ENCODE data around the gene FGGY.
"Not testable (repeated sequence)": the region's sequence is repeated elsewhere in the genome, so short reads cannot be mapped to it uniquely, and the experiment has no call there.

FGGY gene

DNA sequence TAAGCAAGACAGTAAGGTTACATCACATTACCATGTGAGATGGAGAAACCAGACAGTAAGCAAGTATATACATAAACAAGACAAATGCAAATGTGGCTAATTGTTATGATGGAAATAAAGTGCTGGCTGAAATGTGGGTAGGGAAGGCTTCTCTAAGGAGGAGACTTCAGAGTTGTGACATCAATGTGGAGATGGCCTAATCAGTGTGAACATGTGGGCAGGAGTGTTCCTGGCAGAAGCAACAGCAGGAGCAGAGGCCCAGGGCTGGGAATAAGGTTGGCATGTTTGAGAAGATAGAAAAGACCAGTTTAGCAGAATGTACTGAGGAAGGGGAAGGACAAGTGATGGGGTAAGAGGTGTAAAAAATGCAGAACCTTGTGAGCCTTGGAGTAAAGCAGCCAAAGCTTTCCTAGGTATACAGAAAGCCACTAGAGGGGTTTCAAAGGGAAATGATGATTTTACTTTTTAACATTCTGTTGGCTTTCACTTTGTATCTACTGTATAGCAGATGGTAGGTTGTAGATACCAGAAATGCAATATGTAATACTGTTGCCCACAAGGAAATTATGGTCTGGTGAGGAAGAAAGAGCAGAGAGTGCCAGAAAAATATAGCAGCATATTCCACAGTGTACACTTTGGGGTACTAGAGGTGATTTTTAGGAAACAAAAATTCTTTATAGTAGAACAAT lies 197.4 kb downstream of the FGGY start:
- no peak for DNase-seq

DNA sequence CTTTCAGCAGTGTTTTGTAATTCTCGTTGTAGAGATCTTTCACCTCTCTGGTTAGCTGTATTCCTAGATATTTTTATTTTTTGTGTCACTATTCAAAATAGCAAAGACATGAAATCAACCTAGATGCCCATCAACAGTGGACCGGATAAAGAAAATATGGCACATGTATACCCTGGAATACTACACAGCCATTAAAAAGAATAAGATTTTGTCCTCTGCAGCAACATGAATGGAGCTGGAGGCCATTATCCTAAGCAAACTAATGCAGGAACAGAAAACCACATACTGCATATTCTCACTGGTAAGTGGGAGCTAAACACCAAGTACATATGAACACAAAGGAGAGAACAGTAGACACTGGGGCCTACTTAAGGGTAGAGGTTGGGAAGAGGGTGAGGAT lies 199.3 kb downstream of the FGGY start:
- DNase-seq, result not testable (repeated sequence)

DNA sequence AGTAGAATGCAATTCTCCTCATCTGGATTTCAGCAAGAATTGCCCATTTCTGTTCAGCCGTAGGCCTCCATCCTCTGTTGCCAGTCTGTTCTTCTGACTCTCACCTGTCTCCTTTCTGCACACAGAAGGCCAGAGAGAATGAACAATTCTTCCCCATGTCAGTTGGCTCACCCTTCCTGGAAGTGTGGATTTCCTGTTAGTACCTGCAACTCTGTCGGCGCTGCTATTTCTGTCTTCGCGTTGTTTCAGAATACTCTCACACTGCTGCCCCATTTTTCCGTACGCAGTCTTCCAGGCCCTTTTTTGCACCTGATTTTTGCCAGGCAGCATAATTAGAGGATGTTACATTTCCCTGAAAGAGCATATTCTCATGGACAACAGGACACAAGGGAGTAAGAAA lies 200.7 kb downstream of the FGGY start:
- DNase-seq, result no peak

DNA sequence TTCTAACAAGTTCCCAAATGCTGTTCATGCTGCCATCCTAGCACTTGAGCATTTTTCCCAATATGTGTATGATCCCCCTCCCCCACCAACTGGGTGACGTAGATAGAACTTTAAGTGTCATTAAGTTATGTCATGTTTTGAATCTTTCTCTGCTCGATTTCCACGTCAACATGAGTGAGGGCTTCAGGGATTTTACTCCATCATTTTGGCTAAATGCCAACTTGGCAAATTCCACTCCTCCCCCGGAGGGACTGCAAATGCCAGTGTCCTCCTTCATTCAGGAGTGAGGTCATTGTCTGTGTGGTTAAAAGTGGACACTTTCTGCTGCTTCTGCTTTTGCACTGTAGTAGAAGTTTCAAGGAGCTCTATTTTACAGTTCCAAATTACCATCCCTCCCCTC lies 201.7 kb downstream of the FGGY start:
- no peak for DNase-seq

DNA sequence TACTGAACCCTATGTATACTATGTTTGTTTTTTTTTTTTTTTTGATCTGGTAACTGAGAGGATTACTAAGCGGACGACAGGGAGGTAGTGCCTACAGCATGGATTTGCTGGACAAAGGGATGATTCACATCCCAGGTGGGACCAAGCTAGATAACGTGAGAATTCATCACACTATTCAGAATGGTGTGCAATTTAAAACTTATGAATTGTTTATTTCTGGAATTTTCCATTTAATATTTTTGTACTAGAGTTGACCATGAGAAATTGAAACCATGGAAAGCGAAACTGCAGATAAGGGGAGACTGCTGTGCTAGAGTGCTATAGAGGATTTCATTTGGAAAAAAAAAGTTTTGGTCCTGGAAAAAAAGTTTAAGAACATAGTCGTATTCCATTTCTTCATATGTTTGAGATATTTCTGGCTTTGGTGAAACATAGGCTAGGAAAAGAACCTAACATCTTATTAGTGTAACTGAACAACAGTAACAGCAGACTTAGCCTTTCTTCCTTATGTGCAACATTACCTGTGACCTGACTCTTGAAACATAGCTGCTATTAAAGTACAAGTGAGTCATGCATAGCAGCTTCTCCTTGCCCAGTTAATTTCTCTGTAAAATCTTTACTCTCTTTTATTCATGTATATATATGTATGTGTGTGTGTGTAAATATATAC lies 202.5 kb downstream of the FGGY start:
- no peak for DNase-seq

DNA sequence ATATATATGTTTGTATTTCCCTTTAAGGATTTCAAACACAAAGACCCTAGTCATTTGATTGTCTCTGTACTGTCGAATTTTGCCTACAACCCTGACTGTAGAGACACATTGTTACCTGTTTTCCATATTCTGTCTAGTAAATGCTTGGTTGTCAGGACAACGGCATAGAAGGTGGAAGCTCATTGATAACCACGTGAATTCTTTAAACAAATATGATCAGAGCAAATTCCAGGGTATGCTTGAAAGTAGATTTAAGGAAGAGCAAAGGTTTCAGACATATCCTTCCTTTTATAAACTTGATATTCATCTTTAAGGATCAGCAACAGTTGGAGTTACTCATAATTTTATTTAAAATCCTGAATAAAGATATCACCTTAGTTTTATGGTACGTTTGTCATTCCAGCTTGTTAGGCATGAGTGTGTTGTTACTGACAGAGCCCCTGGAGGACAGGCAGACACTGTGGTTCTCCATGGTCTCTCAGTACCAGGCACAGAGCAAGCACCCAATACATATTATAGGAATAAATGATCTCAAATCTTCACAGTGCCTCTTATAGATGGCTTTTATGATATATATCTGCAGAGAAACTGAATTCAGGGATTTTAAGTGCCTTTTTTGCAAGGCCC lies 203.2 kb downstream of the FGGY start:
- DNase-seq, result no peak

DNA sequence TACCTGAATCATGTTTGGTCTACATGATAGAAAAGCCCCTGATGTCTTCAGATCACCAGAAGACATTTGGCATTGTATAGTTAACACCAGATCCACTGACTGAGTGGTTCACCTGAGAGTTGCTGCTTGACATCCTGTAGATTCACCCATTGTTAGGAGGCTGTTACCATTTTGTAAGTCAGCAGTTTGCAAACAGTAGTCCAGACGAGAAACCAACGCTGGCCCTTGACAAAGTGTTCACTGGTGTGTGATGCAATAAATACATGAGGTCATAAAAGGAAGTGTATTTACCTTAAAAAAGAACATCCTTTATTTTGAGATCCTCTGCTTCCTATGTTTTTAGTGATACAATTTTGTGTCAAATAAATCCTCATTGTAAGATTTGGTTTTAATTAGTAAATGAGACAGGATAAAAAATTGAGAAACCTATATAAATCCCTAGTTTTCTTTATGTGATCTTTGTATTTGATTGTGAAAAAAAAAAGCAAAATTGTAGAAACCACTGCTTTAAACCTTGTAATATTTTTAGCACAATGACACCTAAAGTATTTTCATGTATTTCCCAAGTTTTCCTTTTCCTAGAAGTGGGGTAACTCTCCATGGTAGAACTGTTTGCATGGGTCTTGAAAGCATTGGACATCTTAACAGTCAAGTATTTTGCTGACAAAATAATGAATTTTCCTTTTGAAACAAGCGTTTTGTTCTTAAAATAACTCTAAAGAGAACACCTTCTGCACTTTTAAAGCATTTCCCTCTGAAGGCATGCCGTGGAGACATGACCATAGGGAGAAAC lies 204.3 kb downstream of the FGGY start:
- no peak for DNase-seq

DNA sequence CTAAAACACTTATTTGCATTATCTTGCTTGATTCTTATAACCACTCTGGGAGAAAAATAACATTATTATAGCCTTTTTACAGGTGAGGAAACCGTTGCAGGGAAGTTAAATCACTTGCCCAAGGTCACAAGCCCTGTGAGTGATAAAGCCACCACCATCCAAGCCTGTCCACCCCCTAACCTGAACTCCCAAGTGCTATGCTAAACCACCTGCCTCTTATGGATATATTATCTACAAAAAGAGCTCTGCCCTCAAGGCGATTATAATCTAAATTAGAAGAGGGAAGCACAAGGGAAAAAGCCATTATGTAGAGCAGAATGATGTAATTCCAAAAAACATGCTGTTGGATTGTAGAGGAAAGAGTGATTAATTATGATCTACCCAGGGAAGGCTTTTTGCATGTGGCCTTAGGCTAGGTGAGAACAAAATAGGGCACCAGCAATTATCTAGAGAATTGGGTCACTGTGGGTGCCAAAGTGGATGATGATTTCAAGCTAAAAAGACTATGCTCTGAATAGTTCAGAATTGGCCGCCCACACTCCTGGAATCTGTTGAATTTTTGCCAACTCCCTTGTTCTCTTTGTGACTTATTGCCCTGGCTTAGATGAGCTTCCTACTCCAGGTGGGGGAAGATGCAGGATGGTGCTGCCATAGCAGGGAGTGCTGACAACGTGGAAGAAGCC lies 205.3 kb downstream of the FGGY start:
- no peak for DNase-seq

DNA sequence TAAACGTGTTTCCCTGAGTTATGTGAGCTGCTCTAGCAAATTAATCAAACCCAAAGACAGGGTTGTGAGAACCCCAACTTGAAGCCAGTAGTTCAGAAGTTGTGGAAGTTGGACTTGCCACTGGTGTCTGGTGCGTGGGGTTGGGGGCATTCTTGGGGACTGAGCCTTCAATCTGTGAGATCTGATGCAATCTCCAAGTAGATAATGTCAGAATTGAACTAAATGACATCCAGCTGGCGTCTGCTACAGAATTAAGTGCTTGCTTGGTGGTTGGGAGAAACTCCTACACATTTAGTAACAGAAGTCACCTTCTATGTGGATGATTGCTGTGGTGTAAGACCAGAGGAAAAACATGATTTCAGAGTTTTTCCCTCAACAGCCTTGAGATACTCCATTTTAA lies 207.4 kb downstream of the FGGY start:
- DNase-seq, result no peak

DNA sequence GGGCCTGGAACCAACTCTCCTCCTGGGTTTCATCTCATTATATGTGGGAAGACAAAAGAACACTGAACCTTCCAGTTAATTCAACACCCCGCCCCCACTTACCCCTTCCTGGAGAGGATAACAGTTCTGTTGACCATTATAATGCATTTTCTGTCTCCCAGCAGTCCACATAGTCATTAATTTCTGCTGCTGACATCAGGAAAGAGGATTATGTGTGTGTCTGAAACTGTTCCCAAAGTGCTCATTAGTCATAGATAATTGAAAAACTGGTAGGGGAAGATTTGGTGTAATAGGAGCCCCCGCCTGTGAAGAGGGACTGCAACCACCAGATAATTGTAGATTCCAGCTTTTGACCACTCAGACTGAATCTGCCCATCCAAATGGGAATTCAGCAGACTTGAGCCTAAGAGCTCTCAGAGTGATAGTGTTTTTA lies 208.7 kb downstream of the FGGY start:
- DNase-seq, result no peak

DNA sequence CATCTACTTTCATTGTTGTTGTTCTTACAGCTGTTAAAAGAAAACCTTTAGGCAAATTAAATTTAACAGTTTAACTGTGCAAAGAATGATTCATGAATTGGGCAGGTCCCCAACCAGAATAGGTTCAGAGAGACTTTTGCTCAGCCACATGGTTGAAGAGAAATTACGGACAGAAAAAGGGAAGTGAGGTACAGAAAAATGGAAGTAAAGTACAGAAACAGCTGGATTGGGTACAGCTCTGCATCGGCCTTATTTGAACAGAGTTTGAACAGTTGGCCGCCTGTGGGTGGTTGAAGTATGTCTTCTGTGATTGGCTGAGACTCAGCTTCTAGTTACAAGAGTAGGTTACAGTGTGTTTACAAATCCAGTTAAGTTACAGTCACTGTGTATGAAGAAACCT lies 210.1 kb downstream of the FGGY start:
- no peak for DNase-seq

DNA sequence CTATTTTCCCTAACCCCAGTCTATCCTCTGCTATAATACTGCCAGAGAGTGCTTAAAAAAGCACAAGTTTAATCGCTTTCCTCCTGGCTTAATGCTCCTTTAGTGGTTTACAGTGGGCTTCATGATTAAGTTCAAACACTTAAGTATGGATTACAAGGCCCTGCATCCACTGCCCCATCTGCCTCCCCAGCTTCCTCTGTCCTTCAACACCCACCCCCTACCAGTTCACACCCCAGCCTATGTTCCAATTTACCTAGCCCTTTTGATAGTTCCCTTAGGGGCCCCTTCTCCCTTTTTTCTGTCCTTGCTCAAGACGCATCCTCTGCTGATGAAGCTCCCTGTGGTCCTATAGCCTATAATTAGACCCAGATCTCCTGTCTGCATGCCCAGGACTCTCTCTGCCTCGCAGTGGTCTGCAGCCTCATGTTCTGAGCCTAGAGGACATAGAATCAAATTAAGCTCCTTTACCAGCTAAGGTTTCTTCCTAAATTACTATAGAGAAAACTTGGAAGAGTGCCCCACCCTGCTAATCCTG lies 212.5 kb downstream of the FGGY start:
- no peak for DNase-seq

DNA sequence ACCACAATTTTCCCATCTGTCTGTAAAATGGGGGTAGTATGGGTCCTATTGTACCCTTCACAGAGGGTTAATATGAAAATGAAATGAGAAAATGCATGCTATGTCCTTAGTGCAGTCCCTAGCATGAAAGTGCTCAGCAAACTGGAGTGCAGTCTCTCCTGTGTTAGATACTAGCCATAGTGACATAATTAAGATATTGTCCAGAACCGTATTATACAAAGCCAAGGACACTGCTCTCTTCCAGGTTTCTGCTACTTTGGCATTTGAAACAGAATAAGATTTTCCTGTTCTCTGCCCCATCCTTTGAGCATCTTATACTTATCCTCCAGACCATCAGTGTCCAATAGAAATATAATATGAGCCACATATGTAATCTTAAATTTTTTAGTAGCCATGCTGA lies 213.4 kb downstream of the FGGY start:
- no peak for DNase-seq

DNA sequence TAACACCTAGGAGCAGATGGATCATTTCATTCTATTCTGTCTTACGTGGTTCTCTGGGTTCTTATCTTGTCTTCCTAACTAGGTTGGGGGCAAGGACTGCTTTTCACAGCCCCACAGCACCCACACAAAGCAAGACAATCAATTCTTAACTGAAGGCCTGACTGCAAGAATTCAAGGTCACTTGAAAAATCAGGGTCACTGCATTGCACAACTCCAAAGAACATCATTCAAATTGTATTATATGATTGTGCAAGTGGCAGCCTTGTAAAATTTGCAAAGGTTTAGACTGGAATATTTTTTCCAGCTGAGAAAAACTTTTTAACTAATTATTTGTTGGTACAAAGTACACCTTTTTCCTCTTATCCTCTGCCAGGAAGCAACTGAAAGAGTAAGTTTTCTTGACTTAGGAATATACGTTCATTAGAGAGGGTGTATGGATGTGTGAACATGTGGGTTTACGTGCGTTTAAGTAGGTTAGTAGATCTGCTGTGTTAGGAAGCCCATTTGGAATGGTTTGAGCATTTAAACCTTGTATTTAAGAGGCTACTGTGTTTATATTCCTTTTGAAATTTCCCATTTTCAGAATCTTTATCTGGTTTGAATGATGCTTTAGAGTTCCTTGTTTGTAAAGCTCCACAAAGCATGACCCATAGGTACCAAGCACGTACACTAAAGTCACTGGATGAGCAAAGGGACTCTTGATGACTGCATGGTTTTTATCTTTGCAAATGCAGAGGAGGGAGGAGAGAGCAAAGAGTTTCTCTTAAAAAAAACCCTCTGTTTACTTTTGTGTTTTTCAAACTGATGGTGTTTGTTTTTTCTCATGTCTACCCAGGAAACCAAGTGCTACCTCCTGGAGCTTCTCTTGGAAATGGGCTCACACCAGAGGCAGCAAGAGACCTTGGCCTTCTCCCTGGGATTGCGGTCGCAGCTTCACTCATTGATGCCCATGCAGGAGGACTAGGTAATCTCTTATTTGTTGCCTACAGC lies 214.9 kb downstream of the FGGY start:
- no peak for DNase-seq

DNA sequence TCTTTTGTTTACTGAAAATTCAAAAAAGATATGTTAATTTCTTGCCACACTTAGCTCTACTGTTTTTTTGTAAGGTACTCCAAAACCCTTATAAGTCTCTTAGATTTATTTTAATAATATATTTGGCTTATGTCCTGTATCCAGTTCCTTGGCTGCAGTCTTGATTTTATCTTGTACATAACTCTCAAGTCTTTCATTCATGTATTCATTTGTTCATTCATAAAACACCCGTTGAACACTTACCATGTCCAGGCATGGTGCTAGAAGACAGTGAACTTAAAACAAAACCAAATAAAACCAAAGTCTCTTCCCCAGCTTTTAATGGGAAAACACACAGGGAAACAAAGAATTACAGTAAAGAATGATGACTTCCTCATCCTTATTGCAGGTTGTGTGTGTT lies 215.8 kb downstream of the FGGY start:
- DNase-seq, result no peak

DNA sequence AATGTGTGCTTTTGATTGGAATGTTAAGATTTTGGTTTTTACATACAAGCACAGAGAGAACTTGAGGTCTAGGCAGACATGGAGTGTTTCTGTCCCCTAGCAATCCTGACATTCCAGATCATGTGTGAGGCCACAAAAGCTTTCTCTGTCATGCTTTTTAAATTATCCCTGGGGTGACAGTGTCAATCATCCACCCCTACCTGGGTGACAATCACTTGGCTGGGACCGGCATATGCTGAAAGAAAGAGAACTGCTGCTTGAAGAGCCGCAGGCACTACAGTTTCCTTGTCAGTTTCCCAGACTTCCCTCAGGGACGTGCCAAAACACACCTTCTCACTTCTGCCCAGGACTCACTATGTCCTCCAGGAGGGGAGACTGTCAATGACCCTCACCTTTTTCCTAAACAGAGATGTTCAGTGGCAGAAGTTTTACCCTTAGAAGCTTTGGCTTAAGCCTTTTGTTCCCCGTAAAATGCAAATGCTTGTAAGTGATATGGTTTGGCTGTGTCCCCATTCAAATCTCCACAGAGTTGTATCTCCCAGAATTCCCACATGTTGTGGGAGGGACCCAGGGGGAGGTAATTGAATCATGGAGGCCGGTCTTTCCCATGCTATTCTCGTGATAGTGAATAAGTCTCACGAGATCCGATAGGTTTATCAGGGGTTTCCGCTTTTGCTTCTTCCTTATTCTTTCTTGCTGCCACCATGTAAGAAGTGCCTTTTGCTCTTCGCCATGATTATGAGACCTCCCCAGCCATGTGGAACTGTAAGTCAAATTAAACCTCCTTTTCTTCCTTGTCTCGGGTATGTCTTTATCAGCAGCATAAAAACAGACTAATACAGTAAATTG lies 217.4 kb downstream of the FGGY start:
- DNase-seq, result no peak

DNA sequence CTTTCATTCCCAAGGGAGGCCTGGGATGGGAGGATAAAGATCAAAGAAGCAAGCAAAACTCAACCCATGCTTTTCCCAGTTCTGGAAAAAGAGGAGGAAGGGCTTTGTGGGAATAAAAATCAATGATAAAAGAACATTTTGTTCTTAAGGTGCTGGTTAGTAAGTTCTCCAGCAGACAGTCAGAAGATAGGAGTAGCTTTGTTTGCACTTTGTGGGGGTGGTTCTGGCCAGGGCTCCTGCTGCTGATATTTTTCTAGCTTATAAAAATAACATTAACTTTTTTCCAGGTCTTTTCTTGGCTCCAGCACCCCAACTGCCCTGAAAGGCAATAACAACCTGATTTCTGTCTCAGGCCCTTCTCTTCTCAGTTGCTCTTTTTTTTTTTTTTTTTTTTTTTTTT lies 220.0 kb downstream of the FGGY start:
- no peak for DNase-seq

DNA sequence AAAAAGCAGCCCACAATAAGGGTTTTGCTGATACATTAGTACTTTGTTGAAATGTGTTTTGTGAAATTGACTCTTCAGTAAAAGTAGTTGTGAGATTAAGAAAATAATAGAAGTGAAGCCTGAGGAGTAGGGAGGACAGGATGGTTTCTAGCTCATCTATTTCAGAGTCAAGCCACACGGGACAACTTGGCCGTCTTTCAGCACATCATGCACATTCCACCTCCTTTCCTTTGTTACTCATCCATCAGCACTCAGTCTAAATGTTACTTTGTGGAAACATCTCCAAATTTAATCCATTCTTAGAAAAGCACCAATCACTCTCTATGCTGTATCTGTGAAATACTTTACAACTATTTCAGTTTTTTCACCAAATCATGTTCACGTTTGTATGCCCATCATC lies 223.3 kb downstream of the FGGY start:
- DNase-seq, result no peak

DNA sequence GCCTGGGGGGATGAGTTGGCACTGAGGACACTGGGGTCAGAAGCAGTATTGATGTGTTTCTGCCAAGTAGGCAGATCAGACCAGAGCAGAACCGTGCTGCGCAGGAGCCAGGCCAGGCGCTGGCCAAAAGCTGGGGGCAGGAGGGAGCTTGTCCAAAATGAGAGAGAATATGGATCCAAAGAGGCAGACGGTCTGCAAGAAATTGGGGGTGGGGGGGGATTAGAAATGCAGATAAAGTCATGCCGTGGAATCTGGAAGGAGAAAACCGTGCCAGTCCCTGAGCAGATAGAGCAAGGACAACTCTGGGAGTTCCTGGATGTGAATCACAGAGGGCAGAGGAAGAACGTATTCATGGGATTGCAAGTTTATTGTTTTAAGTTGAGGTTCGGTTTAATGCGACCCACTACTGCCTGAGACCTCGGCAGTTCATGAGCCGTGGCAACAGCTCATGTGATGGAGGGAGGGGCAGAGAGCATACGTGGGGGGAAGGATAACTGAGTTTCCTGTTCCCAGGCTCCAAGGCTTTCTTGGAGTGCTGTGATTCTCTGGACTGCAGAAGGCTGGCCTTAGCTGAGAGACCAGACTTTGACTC lies 224.0 kb downstream of the FGGY start:
- DNase-seq, result no peak

DNA sequence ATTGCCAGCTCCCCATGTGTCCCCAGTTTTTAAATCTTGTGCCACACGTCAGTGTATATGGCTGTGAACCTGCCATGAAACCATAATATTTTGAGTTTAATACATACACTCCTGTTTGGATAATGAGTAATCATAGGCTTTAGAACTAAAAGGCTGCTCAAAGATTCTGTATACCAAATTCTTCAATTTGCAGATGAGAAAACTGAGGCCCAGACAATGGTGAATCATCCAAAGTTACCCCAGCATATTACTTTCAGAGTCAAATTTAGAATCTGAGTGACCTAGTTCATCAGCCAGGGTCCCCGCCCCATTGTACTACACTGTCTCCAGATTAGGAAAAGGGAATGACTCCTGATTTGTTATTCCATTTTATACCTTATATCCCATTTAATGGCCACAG lies 224.6 kb downstream of the FGGY start:
- no peak for DNase-seq
